IMR-90 (cell line): Measurements from ENCODE around the gene RASGRP4. TPM values are rescaled to one million over a fixed set of nuclear protein-coding genes. Genes with fewer than 3 reads are reported as not detected.

Source experiments
- ATAC-seq: fragments of 200-7000 bp; cut with Tn5 transposase; 2 replicates; pipeline ENCODE4 v1.9.1; 2020; ENCODE audit warnings: low read depth, mild to moderate bottlenecking, moderate library complexity
- BruUV-seq: library from RNA; stranded (reverse); fragments of 400-500 nt; replicated peaks from 2 replicates; lab custom pipeline; 2021; lab: Mats Ljungman, UMichigan
- CTCF ChIA-PET: fragments of 300-600 bp; formaldehyde crosslinking; extraction: SDS; loops from one replicate; lab custom pipeline; 2021; ENCODE audit warnings: antibody characterized with exemption; lab: Yijun Ruan, JAX
- POLR2A ChIA-PET: fragments of 300-600 bp; sonication (Branson Sonifier 250); formaldehyde crosslinking; loops from one replicate; lab custom pipeline; 2022; ENCODE audit warnings: antibody characterized with exemption; ENCODE audit not compliant: unreplicated experiment; lab: Charles Lee
- DNase-seq: peaks from one replicate; pipeline ENCODE4 v3.0.0; 2013
- H2AFZ ChIP-seq: replicated peaks from 2 replicates; pipeline ENCODE3; 2013; ENCODE audit warnings: low read length, mild to moderate bottlenecking; ENCODE audit not compliant: poor library complexity
- H2AK5ac ChIP-seq: 2 replicates; pipeline ENCODE4 v1.6.1; 2013; ENCODE audit warnings: low read depth, low read length, inconsistent platforms
- H2AK9ac ChIP-seq: replicated peaks from 2 replicates; pipeline ENCODE3; 2013; ENCODE audit warnings: mild to moderate bottlenecking, low read depth, low read length, moderate library complexity; ENCODE audit not compliant: poor library complexity
- H2BK120ac ChIP-seq: 2 replicates; pipeline ENCODE4 v1.6.1; 2013; ENCODE audit warnings: low read depth, low read length, inconsistent platforms
- H2BK15ac ChIP-seq: 3 replicates; pipeline ENCODE4 v1.6.1; 2013; ENCODE audit warnings: low read depth, low read length, inconsistent platforms
- H2BK20ac ChIP-seq: 2 replicates; pipeline ENCODE4 v1.6.1; 2013; ENCODE audit warnings: low read depth, mild to moderate bottlenecking, inconsistent platforms, low read length, moderate library complexity
- H2BK5ac ChIP-seq: 2 replicates; pipeline ENCODE4 v1.6.1; 2013; ENCODE audit warnings: mild to moderate bottlenecking, low read depth, low read length, inconsistent platforms; ENCODE audit not compliant: poor library complexity, severe bottlenecking
- H3K14ac ChIP-seq: replicated peaks from 2 replicates; pipeline ENCODE4 v1.6.1; 2013; ENCODE audit warnings: low read depth, low read length, inconsistent platforms
- H3K18ac ChIP-seq: 2 replicates; pipeline ENCODE4 v1.6.1; 2013; ENCODE audit warnings: low read depth, low read length, control low read depth
- H3K23ac ChIP-seq: 2 replicates; pipeline ENCODE4 v1.6.1; 2013; ENCODE audit warnings: low read depth, low read length, inconsistent platforms
- H3K27ac ChIP-seq: 2 replicates; pipeline ENCODE4 v1.5.1; 2013; ENCODE audit warnings: mild to moderate bottlenecking, control low read depth, low read length; ENCODE audit not compliant: insufficient read depth
- H3K27me3 ChIP-seq: 2 replicates; pipeline ENCODE4 v1.6.1; 2013; ENCODE audit warnings: low read length; ENCODE audit not compliant: control insufficient read depth, insufficient read depth
- H3K36me3 ChIP-seq: 2 replicates; pipeline ENCODE4 v1.6.1; 2013; ENCODE audit warnings: low read length, mixed read lengths; ENCODE audit not compliant: control insufficient read depth, insufficient read depth
- H3K4ac ChIP-seq: 2 replicates; pipeline ENCODE4 v1.6.1; 2013; ENCODE audit warnings: low read depth, low read length, inconsistent platforms
- H3K4me1 ChIP-seq: 2 replicates; pipeline ENCODE4 v1.6.1; 2013; ENCODE audit warnings: low read length, mixed read lengths; ENCODE audit not compliant: control insufficient read depth, insufficient read depth
- H3K4me2 ChIP-seq: 2 replicates; pipeline ENCODE4 v1.6.1; 2013; ENCODE audit warnings: low read depth, mild to moderate bottlenecking, control low read depth, low read length, moderate library complexity
- H3K4me3 ChIP-seq: 2 replicates; pipeline ENCODE4 v1.5.1; 2013; ENCODE audit warnings: low read depth, mild to moderate bottlenecking, control low read depth, low read length, moderate library complexity; ENCODE audit not compliant: insufficient read depth
- H3K56ac ChIP-seq: 2 replicates; pipeline ENCODE4 v1.6.1; 2013; ENCODE audit warnings: low read length, inconsistent platforms; ENCODE audit not compliant: insufficient read depth; ENCODE audit errors: extremely low read depth
- H3K79me1 ChIP-seq, 2 experiments: 2 replicates each; pipeline ENCODE4 v1.6.1; 2013; ENCODE audit warnings: low read length in 2 of 2, inconsistent platforms in 1 of 2, low read depth in 1 of 2
- H3K9ac ChIP-seq: 2 replicates; pipeline ENCODE4 v1.6.1; 2013; ENCODE audit warnings: low read depth, low read length, control low read depth
- H3K9me1 ChIP-seq: 2 replicates; pipeline ENCODE4 v1.6.1; 2013; ENCODE audit warnings: low read length, inconsistent platforms; ENCODE audit not compliant: insufficient read depth
- H3K9me3 ChIP-seq: 2 replicates; pipeline ENCODE4 v1.6.1; 2013; ENCODE audit warnings: low read length; ENCODE audit not compliant: control insufficient read depth, insufficient read depth
- H4K20me1 ChIP-seq: 2 replicates; pipeline ENCODE4 v1.6.1; 2013; ENCODE audit warnings: low read length, inconsistent platforms; ENCODE audit not compliant: insufficient read depth
- H4K5ac ChIP-seq: 2 replicates; pipeline ENCODE4 v1.6.1; 2013; ENCODE audit warnings: mild to moderate bottlenecking, low read depth, low read length, control low read depth
- H4K8ac ChIP-seq, 2 experiments: 2 replicates each; pipeline ENCODE4 v1.6.1; 2013; ENCODE audit warnings: low read depth in 2 of 2, low read length in 2 of 2, control low read depth in 1 of 2, inconsistent platforms in 1 of 2
- H4K91ac ChIP-seq: 2 replicates; pipeline ENCODE4 v1.6.1; 2013; ENCODE audit warnings: low read depth, low read length, inconsistent platforms; ENCODE audit not compliant: insufficient read depth
- BHLHE40 ChIP-seq: fragments of 150-350 bp; IDR thresholded peaks from 2 replicates; pipeline ENCODE4 v1.6.1; 2016; ENCODE audit warnings: mild to moderate bottlenecking, low read depth, low read length
- CEBPB ChIP-seq: IDR thresholded peaks from 2 replicates; pipeline ENCODE4 v1.6.1; 2012; ENCODE audit warnings: low read depth, low read length, improper control_type of control experiment
- CHD1 ChIP-seq: IDR thresholded peaks from 2 replicates; pipeline ENCODE4 v1.6.1; 2012; ENCODE audit warnings: low read depth, low read length, improper control_type of control experiment
- ELK1 ChIP-seq: fragments of 150-350 bp; IDR thresholded peaks from 2 replicates; pipeline ENCODE4 v1.6.1; 2016; ENCODE audit warnings: low read depth, mild to moderate bottlenecking, low read length, moderate library complexity, borderline replicate concordance
- MAFK ChIP-seq: IDR thresholded peaks from 2 replicates; pipeline ENCODE4 v1.6.1; 2012; ENCODE audit warnings: low read depth, low read length, improper control_type of control experiment
- MAZ ChIP-seq: IDR thresholded peaks from 2 replicates; pipeline ENCODE4 v1.6.1; 2012; ENCODE audit warnings: low read depth, mild to moderate bottlenecking, low read length, improper control_type of control experiment, moderate library complexity, borderline replicate concordance
- MXI1 ChIP-seq: IDR thresholded peaks from 2 replicates; pipeline ENCODE4 v1.6.1; 2012; ENCODE audit warnings: low read depth, mild to moderate bottlenecking, low read length, moderate library complexity, borderline replicate concordance
- POLR2A ChIP-seq: IDR thresholded peaks from 2 replicates; pipeline ENCODE4 v1.6.1; 2012; ENCODE audit warnings: mild to moderate bottlenecking, low read depth, low read length
- RCOR1 ChIP-seq: IDR thresholded peaks from 2 replicates; pipeline ENCODE4 v1.6.1; 2012; ENCODE audit warnings: mild to moderate bottlenecking, low read length, improper control_type of control experiment; ENCODE audit not compliant: insufficient replicate concordance
- SMC3 ChIP-seq: fragments of 150-350 bp; IDR thresholded peaks from 2 replicates; pipeline ENCODE4 v1.6.1; 2016; ENCODE audit warnings: low read depth, mild to moderate bottlenecking, antibody characterized with exemption, low read length, moderate library complexity
- WGBS, 2 experiments: methylation state at CpG; one replicate each; pipeline versions ENCODE4 v1.1.5 to v1.1.7; 2013; ENCODE audit warnings: missing lambda C conversion rate in 2 of 2; ENCODE audit not compliant: insufficient read length in 1 of 2; ENCODE audit errors: extremely low coverage in 2 of 2; 5-methylcytosine and 5-hydroxymethylcytosine counted together
- dilution Hi-C: fragments of 300-500 bp; cut with HindIII; formaldehyde crosslinking; loops from one replicate; pipeline ENCODE4 v1.14.3; 2018; ENCODE audit warnings: low sequenced_read_pairs; ENCODE audit not compliant: unreplicated experiment
- in situ Hi-C: fragments of 300-500 bp; cut with MboI; formaldehyde crosslinking; loops from 3 replicates; pipeline ENCODE4 v1.14.3; 2019; ENCODE audit warnings: low sequenced_read_pairs, inconsistent platforms, mixed read lengths
- intact Hi-C: fragments of 100-400 bp; cut with micrococcal nuclease; formaldehyde crosslinking; loops from 2 replicates; pipeline ENCODE4 v1.10.0; 2022
- polyA plus RNA-seq, 3 experiments: library from polyadenylated mRNA; depleted of rRNA; stranded (reverse); fragments of >200 nt; gene quantifications; 2 replicates each; pipeline ENCODE4 v1.2.3, GENCODE V29; 2012; ENCODE audit warnings: low replicate concordance in 1 of 3
- total RNA-seq: library from RNA; depleted of rRNA; stranded (reverse); fragments of >200 nt; gene quantifications from 2 replicates; pipeline ENCODE4 v1.2.3, GENCODE V29; 2012

The RASGRP4 gene
- total and polyA plus RNA-seq, 2 of the 4 experiments (the other 2 are of a cell fraction): not detected

GRCh38 chr19:38444026-38444425 is 18.0 kb upstream of the RASGRP4 start:
- H3K4me1 ChIP-seq: no peaks in the 10 kb centered on the region
- H4K20me1 ChIP-seq: no peaks in the 10 kb centered on the region
- H4K91ac ChIP-seq: no peak overlapping the region
- H3K56ac ChIP-seq: no peak overlapping the region
- 64% methylated on average over 2 of the region's 7 CpGs; no CpG with 5 or more reads in 1 of the 2 experiments for WGBS, 2 experiments
- H3K4ac ChIP-seq: no peak overlapping the region
- H3K27me3 ChIP-seq: peaks cover 9% of the 10 kb centered on the region; the same call in 1 of the 2 replicates
- ATAC-seq: no peak
- no peak overlapping the region for H3K23ac ChIP-seq
- H2BK120ac ChIP-seq: no peak overlapping the region
- H3K36me3 ChIP-seq: no peaks in the 10 kb centered on the region
- H2AFZ ChIP-seq: no peak overlapping the region
- no TSS peak for BruUV-seq
- no peak overlapping the region for H3K14ac ChIP-seq
- no peaks in the 10 kb centered on the region for H3K9me3 ChIP-seq
- no peak overlapping the region for H2BK5ac ChIP-seq
- no peak overlapping the region for H4K5ac ChIP-seq
- no peak overlapping the region for H2BK15ac ChIP-seq
- H3K4me2 ChIP-seq: no peak overlapping the region
- no peak overlapping the region for H2BK20ac ChIP-seq
- no peak overlapping the region for H2AK9ac ChIP-seq
- dilution Hi-C loops (no loop called here), in situ Hi-C loops (no loop called here), intact Hi-C loops (no loop called here)
- H4K8ac ChIP-seq: no peak overlapping the region
- H3K79me1 ChIP-seq: no peaks in the 10 kb centered on the region
- no peak overlapping the region for H3K18ac ChIP-seq
- TF ChIP-seq MXI1: no peak
- no peak for TF ChIP-seq CHD1
- TF ChIP-seq MAFK: no peak
- TF ChIP-seq MAZ: no peak
- TF ChIP-seq POLR2A: no peak
- TF ChIP-seq ELK1: no peak
- TF ChIP-seq BHLHE40: no peak
- no peak for TF ChIP-seq RCOR1
- TF ChIP-seq SMC3: no peak
- TF ChIP-seq CEBPB: no peak
- no peak overlapping the region for H3K4me3 ChIP-seq
- H2AK5ac ChIP-seq: no peak overlapping the region
- no peak overlapping the region for H3K9ac ChIP-seq
- no peak overlapping the region for H3K27ac ChIP-seq
- POLR2A ChIA-PET: no interaction called here
- no peaks in the 10 kb centered on the region for H3K9me1 ChIP-seq
- no peak for DNase-seq
- CTCF ChIA-PET: no interaction called here
